Smooth muscle cell of the brain vasculature (primary cell): Measurements from ENCODE around the gene DACT1.

ENCODE experiments used
- DNase-seq: peaks from one replicate; pipeline ENCODE4 v3.0.0-alpha.2; 2012; ENCODE audit warnings: low read depth, low spot score

Gene DACT1

DNA sequence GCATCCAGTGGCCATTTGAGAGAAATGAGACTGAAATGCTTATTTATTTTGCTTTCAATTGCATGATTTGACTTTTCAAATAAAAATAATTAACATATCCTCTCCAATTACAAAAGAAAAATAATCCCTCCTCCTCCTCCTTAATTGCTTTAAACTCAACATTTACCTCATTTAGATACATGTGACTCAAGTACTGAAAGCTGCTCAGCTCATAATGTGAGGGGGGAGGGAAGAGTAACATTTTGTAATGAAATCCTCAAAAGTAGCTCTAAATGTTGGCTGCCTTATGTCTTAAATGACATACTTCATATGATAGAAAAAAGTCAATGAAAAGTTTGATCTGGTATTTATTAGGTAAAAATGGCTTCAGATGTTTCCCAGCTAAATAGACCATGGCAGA, 29.0 kb downstream of the DACT1 start:
- DNase-seq = no peak

DNA sequence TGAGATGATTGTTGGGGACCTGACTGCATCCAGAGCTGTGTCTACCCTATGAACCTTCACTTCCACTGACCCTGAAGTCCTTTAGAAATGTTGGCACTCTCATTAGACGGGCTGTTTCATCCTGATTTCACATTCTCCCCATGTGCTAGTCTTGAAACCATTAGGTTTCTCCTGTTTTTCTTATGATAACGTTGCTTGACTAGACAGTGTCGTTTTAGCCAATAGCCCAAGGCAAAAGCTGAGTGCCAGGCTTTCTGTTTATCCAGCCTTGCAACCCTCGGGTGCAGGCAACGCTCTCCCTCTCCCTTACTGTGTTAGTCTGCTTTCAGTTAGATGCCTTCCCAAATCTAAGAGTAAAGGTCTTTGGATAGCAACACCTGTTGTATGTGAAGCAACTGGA, 30.1 kb downstream of the DACT1 start:
- DNase-seq = no peak

DNA sequence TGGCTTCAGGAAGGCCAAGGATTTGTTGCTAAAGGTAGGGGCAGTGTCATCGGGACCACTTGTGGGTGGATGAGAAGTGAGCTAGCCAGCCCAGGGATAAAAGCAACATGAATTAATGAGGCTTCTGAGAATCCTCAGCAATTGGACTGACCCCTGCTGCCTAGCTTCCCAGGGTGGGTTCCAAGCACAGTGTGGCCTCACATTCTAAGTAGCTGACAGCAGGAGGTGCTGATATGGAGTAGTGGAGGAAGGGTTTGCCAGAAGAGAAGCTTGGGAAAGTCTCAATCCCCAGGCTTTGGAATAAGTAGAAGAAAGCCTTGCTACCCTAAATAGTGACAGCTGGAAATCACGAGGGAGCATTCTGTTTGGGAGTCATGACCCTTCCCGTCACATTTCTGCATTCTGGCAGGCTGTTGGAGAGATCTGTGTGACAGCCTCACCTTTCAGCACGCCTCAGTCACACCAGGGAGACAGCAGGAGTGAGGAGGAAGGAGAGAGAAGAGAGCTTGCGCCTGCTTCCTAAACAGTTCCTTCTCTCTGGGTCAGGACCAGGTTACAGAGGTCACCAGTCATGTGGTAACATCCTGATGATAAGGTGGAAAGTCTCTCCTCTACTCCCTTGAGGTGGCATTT, 31.2 kb downstream of the DACT1 start:
- DNase-seq = no peak

DNA sequence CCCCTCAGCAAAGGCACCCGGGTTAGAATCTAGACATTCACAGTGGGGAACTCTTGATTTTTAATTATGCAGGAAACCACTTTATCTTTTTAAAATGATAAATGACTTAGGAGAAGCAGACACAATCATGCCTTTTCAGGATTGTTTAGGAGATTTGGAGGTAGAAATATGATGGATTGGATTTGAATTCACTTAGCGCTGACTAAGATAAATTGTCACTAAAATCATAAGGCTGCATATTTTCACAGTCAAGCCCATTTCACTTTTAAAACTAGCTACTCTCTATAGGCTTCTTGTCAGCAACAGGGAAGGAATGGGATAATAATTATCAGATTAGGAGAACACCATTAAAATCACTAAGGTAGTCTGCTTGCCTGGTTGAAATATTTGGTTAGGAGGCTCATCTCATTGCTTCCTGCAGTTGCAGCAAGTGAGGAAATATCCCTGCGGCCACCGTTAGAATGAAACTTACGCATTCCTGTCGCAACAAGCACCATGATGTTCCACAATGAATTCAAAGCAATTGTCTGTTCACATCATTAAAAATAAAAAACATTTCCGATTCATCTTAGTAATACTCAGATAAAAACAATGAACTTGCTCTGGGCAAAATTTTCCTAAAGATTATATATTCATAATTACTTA, 31.9 kb downstream of the DACT1 start:
- no peak for DNase-seq

DNA sequence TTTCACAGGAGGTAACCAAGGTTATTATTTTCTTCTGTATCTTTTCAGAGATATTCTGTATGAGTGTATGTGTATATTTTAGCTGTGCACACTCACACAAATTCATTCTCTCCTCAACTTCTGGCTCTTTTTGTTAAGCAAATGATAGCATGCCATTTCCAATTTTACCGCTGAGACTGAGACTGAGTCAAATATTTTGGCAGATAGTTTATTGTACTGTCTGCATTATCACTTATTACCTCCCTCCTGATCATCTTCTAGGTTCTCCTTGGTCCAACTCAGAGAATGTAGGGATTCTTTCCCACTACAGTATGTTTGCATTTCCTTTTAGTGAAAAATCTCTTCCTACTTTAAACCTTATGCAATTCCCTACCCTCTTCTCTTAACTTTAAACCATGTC, 33.3 kb downstream of the DACT1 start:
- DNase-seq = no peak

DNA sequence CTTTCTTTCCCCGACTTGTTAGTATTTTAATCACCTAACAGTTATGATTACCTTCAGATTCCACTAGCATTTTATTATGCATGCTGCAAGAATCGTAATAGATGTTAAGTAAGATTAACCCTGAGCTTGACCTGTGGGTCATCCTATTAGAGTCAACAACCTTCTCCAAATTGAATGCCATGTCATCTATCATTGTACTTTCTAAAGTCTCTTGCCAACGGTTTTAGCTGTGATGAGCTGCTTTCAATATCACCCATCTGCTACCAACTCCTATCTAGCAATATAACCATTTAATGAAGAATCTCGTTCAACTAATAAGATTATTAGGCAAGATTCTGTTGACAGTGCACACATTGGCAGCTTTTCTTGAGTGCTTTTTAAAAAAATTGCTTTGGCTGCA, 33.7 kb downstream of the DACT1 start:
- no peak for DNase-seq

DNA sequence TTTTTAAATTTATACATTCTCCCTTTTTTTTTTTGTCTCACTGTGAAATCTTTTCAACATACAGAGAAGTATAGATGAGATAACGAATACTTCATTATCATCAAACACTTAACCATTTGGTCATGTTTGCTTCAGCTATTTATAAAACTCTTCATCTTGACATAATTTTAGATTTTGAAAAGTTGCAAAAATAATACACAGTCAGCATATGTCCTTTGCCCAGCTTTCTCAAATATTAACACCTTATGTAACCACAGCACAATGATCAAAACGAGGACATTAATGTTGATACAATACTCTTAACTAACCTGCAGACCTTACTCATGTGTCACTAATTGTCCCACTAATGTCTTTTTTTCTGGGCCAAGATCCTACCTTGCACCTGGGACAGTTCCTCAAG, 36.0 kb downstream of the DACT1 start:
- DNase-seq = no peak

DNA sequence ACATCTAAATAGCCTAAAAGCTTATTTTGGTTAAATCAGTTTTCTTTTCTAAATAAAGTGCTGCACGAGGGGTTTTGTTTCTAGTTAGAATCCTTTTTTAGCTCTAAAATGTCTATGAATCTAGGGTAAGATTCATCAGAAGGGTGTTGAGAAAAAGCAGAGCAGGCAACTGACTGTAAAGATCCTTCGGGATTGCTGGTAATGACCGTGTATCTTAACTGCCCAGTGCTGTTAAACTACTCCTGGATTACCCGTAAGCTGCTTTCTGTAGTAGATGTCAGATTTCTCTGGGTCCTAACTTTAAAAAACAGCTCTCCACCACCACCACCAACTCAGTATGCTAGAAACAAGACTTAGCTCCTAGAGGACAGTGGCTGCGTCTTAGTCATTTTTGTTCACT, 39.2 kb downstream of the DACT1 start:
- no peak for DNase-seq

DNA sequence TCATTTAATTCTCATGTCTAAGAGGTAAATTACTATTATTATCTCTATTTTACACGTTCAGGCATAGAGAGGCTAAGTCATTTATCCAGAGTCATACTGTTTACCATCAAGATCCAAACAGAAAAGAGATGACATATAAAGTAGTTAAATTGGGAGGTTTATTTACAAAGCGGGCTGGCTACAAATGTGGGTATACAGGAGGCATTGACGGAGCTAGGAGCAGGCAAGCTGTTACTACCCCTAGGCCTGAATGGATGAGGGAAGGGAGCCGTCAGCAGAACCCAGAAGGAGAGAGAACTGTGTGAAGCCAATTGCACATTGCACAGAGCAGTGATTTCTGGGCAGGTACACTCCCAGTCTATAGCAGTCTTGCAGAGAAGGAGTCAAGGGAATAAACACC, 39.8 kb downstream of the DACT1 start:
- DNase-seq = no peak

DNA sequence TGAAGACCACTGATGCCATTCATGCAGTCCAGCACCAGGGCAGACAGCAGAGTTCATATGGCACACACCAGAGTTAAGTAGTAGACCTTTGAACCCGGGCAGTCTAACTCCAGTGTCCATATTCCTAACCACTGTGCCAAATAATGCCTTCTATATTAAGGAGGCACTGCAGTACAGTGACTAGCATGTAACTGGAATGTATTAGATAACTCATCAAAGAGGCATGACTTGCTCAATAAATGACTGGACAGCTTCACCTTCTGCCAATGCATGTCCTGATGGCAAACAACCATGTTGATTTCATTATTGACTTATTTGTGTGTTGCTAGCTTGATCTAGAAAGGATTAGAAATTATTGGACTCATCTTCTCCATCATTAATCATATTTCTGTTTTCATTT, 40.2 kb downstream of the DACT1 start:
- DNase-seq = no peak

DNA sequence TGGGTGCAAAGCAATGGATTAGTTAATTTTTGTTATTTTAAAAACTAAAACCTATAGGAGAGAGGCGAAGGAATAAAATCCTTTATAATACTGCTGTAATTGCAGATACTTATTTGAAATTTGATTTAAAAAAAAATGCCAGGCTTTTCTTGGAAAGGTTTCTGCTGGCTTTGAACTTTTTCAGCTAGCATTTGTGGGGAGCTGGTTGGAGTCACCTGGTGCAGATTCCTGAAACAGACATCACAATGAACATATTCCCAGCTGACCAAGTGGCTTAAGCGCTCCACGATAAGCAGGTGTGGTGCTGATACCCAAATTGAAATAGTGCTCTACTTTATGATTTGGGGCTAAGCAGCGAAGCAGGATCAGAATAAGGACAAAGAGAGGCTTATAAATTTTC, 42.9 kb downstream of the DACT1 start:
- no peak for DNase-seq

DNA sequence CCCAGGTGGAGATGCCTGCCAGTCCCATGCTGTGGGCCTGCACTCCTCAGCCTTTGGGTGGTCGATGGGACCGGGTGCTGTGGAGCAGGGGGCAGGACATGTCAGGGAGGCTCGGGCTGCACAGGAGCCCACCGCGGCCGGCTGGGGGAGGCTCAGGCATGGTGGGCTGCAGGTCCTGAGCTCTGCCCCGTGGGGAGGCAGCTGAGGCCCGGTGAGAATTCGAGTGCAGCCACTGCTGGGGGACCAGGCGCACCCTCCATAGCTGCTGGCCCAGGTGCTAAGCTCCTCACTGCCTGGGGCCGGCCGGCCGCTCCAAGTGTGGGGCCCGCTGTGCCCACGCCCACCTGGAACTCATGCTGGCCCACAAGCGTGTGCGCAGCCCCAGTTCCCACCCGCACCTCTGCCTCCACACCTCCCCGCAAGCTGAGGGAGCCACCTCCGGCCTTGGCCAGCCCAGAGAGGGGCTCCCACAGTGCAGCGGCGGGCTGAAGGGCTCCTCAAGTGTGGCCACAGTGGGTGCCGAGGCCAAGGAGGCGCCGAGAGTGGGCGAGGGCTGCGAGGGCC, 49.6 kb downstream of the DACT1 start:
- DNase-seq = no peak

DNA sequence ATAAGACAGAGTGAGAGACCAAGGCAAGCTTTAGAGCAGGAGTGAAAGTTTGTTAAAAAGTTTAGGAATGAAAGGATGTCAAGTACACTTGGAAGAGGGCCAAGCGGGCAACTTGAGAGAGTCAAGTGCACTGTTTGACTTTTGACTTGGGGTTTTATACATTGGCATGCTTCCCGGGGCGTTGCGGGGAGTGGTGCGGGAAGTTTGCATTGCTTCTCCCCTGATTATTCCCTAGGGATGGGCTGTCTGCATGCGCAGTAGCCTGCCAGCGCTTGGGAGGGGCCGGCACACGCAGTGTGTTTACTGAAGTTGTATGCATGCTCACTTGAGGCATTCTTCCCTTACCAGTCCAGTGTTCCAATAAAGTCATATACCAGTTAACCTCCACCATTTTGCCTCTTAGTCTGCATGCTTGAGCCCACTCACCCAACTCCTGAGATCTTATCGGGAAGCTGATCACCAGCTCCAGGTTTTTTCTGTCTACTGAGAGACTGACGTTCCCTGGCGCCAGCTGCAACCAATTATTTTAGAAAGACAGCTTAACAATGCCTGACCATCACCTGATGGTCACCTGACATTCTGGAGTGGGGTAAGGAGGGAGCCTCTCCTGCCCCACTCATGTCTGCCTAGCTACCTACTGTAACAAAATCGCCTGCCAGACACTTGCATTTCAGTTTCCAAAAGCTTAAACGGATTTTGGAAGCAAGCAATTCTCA, 53.2 kb downstream of the DACT1 start:
- DNase-seq = no peak

DNA sequence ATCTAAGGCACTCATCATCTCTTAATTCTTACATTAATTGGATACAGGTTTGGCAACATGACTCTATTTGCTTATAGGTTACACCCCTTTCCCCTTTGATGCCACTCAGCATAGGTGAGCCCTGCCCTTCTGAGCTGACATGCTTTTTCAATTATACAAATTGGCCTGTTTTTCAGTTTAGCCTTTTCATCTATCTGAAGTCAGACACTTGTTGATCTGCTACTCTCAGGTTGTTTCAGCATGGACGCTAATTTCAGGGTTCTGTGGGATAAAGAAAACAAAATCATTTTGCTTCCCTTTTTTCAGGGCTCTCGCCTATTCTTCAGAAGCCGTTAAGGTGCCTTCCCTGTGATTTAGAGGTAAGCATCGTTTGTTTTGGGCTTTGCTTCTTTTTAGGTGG, 55.3 kb downstream of the DACT1 start:
- no peak for DNase-seq

DNA sequence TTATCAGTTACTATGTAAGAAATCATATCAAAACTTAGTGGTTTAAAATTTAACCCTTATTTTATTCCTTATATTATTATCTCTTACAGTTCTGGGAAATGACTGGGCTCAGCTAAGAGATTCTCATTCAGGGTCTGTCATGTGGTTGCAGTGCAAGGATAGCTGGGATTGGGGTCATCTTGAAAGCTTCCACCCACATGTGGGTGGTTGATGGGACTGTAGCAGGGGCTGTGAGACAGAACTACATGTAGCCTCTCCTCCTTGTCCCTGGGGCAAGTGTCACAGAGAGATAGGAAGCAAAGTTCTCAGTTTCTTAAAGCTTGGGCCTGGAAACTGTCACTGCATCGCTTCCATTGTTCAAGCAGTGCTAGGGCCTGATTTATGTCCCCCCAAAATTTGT, 57.8 kb downstream of the DACT1 start:
- DNase-seq = no peak

DNA sequence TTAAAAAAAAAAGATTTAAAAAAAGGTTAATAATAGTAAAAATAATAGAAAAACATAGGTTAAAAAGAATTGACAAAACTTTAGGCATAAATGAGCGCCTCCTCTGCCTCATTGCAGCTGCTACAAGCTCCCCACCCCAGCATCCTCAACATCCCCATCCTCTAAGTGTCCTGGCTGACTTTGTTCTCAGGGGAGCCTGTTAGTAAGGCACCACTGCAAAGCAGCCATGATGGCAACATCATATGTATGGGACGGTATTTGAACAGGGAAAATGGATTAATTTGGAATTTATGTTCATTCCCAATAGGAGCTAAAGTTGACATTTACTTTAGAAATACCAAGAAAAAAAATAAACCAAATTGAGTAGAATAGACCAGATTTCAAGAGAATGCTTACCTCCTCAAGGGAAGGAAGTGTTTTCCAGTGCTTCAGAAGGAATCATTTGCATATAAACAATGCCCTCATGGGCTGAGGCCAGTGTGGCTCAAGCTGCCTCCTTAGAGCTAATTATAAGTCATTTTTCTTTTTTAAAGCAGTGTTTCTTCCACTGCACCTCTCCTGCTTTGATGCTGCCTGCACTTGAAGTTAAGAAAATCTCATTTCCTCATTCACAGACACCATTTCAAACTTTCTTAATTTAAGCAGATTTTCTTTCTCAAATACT, 59.6 kb downstream of the DACT1 start:
- no peak for DNase-seq
